HEK293 (cell line): ENCODE data around the gene PARD3B.

Source experiments
- BCL11A ChIP-seq: fragments of 450-650 bp; formaldehyde crosslinking; IDR thresholded peaks from 2 replicates; pipeline ENCODE4 v1.5.1; 2016; ENCODE audit warnings: low read depth, missing biosample characterization, missing genetic modification characterization
- GLIS2 ChIP-seq: fragments of 450-650 bp; formaldehyde crosslinking; IDR thresholded peaks from 2 replicates; pipeline ENCODE4 v1.5.1; 2016; ENCODE audit warnings: missing biosample characterization, missing genetic modification characterization
- PBX3 ChIP-seq: sonication (generic); formaldehyde crosslinking; IDR thresholded peaks from 2 replicates; pipeline ENCODE4 v1.8.1; 2022; ENCODE audit warnings: mild to moderate bottlenecking, moderate library complexity, missing genetic modification reagents
- SCRT2 ChIP-seq: fragments of 450-650 bp; formaldehyde crosslinking; IDR thresholded peaks from 2 replicates; pipeline ENCODE4 v1.5.1; 2016; ENCODE audit warnings: missing biosample characterization, missing genetic modification characterization
- TRIM28 ChIP-seq: IDR thresholded peaks from 2 replicates; pipeline ENCODE4 v1.6.1; 2011; ENCODE audit warnings: low read length, control low read depth, borderline replicate concordance
- ZBTB7A ChIP-seq: fragments of 450-650 bp; formaldehyde crosslinking; IDR thresholded peaks from 2 replicates; pipeline ENCODE4 v1.5.1; 2016; ENCODE audit warnings: low read depth, missing biosample characterization, missing genetic modification characterization
- TF ChIP-seq, protein P1 (sequence below): fragments of 450-650 bp; formaldehyde crosslinking; IDR thresholded peaks from 2 replicates; pipeline ENCODE4 v1.5.1; 2016; ENCODE audit warnings: missing biosample characterization, missing genetic modification characterization

- TF ChIP-seq ZBTB7A (no peak), SCRT2 (tag by site-specific recombination) (no peak), PBX3 (CRISPR knock-in tag) (no peak), TRIM28 (no peak), BCL11A (tag by site-specific recombination) (no peak), GLIS2 (tag by site-specific recombination) (no peak)
- TF ChIP-seq, protein P1, sequence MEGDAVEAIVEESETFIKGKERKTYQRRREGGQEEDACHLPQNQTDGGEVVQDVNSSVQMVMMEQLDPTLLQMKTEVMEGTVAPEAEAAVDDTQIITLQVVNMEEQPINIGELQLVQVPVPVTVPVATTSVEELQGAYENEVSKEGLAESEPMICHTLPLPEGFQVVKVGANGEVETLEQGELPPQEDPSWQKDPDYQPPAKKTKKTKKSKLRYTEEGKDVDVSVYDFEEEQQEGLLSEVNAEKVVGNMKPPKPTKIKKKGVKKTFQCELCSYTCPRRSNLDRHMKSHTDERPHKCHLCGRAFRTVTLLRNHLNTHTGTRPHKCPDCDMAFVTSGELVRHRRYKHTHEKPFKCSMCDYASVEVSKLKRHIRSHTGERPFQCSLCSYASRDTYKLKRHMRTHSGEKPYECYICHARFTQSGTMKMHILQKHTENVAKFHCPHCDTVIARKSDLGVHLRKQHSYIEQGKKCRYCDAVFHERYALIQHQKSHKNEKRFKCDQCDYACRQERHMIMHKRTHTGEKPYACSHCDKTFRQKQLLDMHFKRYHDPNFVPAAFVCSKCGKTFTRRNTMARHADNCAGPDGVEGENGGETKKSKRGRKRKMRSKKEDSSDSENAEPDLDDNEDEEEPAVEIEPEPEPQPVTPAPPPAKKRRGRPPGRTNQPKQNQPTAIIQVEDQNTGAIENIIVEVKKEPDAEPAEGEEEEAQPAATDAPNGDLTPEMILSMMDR (tag by site-specific recombination) = no peak
Measured at GRCh38 chr2:205465791-205466190, 920.5 kb downstream of the PARD3B start.
